Activated CD4-positive, CD25-positive, alpha-beta regulatory T cell treated with anti-CD3 and anti-CD28 coated beads, Interleukin-2, amount 50 U/mL, for 16 hours (primary cell): ENCODE data around the gene AK5.
"Not testable (repeated sequence)": the region's sequence is repeated elsewhere in the genome, so short reads cannot be mapped to it uniquely, and the experiment has no call there.

Experiments used
- DNase-seq: peaks from one replicate; pipeline ENCODE4 v3.0.0-alpha.2; 2020; ENCODE audit warnings: low read depth, low spot score

The AK5 gene

DNA sequence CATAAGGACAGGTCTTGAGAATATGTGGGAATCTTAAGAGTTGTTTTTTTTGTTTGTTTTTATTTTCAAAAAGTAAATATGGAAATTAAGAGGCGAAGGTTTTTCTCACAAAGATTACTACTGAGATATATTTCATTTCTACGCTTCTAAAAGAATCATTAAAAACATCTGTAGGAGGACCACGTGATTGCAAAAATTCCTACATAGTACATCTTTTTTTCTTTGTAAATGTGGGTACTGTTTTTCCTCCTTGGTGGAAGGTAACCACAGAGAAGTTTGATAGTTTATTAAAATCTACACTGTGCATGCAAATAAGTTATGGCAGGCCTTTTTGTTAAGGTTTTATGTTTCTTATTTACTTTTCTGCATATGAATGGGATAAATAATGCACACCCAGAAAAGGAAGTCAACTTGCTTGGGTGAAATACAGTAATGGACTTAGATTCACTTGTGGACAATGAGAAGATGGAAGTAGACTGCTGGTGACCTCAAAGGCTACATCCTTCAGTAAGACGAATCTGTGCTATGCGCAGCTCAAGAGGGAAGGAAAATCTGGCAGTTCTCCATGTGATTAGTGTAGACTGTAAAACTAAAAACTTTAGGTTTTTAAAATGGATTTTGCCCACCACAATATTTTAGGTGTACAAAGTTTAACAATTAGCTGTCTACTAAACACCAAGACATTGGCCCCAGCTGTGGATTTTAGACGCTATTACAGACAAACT is 2.0 kb downstream of the AK5 start:
- DNase-seq = no peak

DNA sequence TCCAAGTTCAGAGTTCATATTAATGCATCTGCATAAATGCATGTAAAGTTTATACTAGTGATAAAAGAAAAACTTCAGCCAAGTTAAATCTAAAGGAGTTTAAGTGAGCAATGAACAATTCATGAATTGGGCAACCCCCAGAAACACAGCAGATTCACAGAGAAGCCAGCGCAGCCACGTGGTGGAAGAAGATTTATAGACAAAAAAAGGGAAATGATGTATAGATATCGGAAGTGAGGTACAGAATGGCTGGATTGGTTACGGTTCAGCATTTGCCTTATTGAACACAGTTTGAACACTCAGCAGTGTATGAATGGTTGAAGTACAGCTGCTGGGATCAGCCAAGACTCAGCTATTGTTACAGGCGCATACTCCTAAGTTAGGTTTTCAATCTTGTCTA is 5.7 kb downstream of the AK5 start:
- no peak for DNase-seq

DNA sequence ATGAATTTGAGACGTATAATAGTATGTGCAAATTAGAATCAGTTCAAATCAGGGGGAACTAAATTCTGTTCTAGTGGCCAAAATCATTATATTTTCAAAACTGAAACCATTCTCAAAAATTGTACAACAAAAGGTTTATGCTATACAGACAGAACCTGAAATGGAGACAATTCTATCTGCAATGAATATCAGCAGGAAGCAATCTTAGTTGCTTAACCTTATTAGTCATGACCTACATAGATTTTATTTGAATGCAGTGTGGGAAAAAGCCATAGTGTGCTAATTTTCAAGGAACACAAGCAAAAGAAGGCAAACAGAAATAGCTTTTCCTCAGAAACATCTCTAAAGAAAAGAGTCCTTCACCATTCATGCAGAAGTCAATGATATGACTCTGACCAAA is 6.5 kb downstream of the AK5 start:
- no peak for DNase-seq

DNA sequence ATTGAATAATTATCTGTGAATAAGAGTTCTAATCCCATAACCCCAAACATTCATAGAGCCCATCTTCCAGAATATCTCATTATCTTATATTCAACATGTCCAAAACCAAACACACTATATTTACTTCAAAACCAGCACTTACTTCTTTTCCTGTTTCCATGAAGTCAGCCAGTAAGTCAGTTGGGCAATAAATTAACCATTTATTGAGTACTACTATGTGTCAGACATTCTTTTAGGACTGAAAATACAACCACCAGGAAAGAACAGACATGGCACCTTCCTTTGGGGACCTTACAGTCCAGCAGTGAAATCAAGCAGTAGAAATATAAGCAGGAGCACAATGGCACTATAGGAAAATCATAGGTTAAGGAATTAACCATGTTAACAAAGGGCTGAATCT is 8.8 kb downstream of the AK5 start:
- DNase-seq = no peak

DNA sequence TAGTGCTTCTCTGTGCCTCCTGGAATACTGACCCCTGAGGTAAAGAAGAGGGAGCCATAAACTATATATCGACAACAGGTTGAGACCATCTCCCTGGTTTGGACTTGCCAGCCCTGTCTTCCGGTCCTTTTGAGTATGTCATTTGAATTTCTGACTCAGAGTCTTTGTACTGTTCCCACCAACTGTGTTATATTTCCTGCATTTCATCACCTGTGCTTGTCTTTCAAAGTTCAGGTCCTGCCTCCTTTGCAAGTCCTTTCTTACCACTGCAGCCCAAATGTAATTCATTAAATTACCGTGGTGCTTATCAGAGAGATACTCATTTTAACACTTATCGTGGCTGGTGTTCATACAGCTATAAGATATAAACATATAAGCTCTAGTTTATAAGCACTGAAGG is 10.7 kb downstream of the AK5 start:
- DNase-seq = no peak

DNA sequence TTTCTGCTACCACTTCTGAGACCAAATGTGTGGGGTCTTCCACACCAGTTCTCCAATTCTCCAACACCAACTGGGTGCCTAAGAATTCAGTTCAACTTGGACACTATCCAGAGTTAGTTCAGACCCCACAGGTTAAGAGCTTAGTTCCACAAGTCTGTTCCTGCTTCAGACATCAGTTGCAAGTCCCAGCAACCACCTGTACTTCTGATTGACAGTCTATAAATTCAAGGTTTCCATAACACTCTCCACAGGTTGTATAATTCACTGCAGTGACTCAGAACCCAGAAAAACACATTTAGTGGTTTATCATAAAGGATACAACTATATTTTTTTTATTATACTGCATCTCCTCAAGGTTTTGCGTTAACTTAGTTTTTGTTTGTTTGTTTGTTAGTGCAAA is 18.7 kb downstream of the AK5 start:
- no peak for DNase-seq

DNA sequence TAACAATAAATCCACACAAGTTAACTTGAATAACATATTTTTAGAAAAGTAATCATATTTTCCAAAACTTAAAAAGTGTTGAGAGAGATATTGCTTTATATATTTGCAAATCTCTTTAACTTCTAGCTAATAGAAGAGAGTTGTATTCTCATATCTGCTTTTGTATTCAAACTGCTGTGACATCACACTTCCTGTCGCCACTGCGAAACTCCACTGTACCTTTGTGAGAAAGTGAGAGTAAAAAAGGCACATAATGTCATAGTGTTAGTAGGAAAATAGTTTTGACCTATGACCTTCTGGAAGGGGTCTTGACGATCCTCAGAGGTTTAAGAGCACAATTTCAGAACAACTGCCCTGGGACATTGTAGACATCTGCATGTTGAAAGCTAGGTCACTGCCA is 21.6 kb downstream of the AK5 start:
- no peak for DNase-seq

DNA sequence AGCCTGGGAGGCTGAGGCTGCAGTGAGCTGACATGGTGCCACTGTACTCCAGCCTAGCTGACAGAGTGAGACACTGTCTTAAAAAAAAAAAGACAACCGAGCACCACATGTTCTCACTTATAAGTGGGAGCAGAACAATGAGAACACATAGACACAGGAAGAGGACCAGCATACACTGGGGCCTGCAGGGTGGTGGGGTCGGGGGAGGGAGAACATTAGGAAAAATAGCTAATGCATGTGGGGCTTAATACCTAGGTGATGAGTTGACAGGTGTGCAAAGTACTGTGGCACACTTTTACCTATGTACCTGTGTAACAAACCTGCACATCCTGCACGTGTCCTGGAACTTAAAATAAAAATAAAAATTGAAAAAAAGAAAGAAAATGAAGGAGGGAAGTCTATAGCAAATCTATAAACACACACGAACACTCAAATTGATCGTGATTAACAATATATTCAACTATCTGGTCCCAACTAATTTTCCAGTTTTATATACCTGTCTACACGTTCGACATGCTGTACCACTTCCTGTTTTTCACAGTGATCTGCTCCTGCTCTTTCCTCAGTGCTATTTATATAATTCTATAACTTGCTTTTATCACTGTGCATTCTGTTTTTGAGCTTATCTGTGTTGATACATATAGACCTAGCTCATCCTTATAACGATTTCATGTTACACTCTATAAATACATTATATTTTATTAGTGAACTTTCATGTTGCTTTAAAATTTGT is 27.2 kb downstream of the AK5 start:
- DNase-seq = no peak

DNA sequence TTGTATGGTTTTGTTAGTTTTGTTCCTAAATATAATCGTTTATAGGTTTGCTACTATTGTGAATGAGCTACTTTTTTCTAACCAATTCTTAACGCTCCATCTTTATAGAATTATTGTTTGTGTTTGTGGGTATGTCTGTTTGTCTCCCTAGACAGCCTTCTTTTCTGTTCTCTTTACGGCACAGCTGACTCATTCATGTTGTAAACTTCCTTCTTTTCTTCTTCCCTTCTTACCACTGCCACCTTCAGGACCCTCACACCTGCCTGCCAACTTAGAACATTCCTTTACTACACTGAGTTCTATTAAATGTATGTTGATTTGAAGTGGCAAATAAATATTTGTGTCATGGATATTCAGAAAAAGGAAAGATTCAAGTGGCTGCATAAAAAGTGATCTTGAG is 29.1 kb downstream of the AK5 start:
- DNase-seq = no peak

DNA sequence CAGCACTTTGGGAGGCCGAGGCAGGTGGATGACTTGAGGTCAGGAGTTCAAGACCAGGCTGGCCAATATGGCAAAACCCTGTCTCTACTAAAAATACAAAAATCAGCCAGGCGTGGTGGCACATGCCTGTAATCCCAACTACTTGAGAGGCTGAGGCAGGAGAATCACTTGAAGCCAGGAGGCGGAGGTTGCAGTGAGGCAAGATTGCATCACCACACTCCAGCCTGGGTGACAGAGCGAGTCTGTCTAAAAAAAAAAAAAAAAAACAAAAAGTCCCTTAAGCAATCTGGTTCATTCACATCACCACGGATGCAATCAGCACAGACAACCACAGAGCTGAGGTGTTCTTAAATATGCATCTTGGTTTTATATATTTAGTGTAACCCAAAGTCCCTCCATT is 30.5 kb downstream of the AK5 start:
- DNase-seq = not testable (repeated sequence)

DNA sequence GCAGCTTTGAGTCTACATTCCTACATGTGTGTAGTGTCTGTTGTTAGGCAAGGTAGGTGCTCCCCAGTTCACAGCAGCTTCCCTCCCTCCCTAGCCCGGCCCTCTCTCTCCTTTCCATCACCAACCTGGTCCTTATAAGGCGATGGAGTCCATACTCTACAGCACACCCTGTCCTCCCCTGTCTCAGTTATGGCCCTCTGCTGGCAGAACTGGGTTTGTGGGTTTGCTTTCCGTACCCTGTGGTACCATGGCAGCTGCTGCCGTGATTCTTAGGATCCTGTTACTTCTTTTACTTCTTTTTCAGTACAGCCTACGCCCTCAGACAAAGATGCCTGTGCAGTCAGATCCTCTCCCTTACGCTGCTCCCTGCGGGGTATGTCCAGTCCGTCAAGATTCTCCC is 31.7 kb downstream of the AK5 start:
- no peak for DNase-seq

DNA sequence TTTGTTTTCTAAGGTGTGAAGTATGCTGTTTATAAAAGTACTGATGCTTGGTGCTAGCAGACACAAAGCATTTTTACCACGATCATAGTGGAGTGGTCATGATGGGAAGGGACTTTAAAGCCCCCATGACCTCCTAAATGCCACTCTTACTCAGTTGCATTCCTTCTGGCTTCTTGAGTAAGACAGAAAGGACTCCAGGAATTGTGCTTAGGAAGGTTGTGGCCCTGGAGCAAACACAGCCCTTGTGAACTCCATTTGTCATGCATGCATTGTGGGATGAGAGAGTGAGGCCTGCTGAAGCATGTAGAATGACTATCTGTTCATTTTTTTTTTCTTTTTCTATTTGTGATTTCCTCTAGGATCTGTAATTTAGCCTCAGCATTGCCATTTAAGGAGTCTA is 34.2 kb downstream of the AK5 start:
- DNase-seq = no peak

DNA sequence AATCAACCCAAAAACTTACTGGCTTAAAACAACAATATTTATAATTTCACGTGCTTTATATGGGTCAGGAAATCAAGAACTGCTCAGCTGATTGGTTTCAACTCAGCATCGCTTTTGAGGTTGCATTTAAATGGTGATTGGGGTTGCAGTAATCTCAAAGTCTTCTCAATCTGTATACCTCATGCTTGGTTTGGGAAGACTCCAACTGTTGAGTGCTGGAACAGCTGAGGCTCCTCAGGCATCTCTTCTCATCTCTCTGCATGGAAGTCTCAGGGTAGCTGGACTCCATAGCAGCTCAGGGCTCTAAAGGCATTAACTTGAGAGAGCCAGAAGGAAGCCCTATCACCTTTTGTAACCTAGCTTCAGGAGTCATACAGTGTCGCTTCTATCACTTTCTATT is 35.1 kb downstream of the AK5 start:
- DNase-seq = no peak

DNA sequence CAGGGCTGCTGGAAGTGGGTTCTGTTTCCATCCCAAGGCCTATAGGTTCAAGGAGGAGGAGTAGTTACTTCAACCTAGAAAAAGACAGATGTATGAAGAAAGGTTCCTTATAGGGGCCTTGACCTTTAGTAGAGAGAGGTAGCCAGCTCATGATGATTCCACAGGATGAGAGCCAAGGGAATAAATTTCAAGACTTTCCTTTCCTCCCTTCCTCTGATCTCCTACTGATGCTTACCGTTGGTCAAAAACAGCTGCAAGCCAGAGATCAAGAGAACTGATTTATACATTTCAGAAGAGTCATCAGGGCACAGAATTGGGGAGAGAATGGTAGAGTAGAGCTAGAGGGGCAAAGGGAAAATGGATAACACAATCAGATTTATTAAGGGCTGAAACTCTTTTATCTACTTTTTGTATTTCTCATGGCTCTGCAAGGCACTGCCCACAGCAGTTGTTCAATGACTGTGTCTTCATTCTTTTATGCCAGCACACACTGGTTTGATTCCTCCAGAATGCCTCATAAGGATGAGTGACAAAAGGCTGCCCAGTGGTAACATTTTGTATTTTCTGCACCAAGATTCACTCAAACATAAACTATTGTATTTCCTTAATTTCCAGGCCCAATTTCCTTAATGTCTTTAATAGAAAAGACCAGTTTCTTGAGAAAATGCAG is 37.4 kb downstream of the AK5 start:
- no peak for DNase-seq

DNA sequence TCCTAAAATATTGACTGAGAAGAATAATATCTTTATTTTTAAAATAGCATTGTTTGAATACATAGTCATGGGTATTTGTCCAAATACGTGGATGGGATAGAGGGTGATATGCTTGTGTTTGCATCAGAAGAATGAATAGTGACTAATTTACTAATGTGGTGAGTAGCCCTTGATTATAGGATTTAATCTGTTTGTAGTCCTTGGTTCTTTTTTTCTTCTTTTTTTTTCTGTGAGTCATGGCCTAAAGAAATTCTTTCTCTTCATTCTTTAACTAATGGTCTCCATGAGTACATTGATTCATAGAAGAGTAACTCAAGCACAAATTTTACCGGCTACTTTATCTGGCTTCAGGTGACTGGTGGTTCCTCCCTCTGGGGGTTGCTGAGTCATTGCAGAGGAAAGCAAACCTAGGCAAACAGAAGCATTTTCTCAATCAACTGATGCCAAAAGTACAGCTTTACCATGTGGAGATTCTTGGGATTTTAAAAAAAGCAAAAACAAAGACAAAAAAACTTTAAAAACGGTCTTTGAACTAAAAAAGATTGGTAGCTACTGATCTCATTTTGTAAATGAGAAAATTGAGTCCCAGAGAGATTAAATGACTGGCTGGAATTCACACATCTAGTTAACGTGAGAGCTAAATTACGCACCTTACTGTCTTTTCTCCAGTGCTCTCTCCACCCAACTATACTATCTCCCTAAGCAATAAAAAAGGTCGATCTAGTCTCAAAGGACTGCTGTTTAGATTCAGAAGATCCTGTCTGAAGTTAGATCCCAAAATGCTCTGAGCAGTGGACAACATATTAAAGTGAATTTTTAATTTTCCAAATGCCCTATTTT is 40.5 kb downstream of the AK5 start:
- no peak for DNase-seq

DNA sequence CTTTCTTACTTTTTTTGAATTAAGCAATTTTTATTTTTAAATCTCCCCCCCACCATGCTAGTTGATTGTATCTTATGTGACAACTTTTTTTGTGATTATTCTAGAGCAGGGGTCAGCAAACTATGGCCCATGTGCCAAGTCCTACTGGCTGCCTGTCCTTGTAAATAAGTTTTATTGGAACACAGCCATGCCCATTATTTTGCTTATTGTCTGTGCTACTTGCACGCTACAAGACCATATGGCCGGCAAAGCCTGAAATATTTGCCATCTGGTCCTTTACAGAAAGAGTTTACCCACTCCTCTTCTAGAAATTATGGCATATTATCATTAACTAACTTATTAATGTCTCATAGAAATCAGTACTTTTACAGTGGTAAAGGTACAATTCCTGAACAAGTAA is 51.7 kb downstream of the AK5 start:
- DNase-seq = no peak

DNA sequence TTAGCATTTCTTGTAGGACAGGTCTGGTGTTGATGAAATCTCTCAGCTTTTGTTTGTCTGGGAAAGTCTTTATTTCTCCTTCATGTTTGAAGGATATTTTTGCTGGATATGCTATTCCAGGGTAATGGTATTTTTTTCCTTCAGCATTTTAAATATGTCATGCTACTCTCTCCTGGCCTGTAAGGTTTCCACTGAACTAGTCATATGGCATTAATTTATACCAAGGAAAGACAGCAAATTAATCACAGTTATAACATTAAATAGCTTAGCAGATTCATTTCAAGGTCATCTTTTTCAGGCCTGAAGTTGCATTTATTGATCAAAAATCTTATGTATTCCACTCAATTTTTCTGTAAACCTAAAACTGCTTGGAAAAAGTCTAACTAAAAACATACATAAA is 54.9 kb downstream of the AK5 start:
- no peak for DNase-seq

DNA sequence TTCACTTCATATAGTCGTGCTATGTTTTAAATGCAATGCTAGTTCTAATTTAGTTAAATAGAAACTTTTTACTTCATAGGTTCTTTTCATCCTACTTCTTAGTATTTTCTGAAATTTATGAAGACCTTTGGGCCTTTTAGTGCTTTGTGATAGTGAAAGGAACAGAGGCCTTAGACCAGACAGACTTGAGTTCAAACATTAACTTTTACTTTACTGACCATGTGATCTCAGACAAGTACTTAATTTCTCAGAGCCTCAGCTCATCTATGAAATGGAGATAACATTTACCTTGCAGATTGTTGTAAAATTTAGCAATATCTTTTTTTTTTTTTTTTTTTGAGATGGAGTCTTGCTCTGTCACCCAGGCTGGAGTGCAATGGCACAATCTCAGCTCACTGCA is 57.5 kb downstream of the AK5 start:
- DNase-seq = no peak

DNA sequence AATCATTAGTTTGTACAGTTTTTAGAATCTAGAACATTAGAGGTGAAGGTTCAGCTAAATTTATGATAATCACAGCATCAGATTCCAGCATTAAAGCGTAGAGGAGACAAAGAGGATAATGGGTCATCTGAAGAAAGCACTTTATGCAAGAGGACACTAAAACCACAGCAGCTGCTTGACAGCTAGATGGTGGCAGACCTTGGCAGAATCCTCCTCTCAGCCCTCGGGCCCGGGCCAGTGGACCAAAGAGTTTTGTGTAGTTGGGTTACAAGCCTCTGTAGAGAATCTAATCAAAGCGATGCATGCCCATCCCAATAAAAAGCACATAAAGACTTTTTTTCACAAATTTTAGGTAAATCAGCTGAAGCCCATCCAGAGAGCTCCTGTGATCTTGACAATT is 59.4 kb downstream of the AK5 start:
- DNase-seq = no peak

DNA sequence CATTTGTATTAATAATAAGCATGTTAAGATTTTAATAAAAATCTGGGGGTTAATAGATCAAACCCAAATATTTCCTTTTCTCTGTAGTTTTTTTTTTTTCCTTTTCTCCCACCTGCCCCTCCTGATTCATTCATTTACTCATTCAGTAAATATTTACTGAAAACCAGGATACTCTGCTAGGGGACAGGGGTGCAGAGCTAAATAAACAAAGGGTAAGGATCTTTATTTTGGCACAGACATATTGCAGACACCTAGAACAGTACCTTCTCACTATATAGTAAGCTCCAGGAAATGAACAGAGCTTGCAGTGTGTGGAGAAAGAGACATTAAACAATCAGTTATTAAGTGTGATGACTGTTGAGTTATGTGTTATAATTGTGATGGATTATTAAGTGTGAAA is 60.9 kb downstream of the AK5 start:
- no peak for DNase-seq

DNA sequence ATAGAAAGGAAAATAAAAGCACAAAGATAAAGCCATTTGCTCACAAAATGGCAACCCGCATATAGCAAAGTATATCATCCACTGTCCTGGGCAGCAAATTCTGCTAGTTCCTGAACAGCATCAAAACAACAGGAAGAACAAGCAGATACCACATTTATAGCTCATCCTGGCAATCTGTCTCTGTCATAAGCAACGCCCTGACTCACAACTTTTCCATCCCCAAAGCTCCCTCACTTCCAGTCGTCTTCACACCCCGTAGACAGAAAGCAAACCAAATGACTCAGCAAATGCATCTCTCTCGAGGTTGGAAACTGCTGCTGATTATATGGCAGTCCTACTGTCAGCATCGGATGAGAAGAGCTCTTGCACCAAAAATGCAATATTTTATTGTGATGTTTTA is 65.8 kb downstream of the AK5 start:
- no peak for DNase-seq

DNA sequence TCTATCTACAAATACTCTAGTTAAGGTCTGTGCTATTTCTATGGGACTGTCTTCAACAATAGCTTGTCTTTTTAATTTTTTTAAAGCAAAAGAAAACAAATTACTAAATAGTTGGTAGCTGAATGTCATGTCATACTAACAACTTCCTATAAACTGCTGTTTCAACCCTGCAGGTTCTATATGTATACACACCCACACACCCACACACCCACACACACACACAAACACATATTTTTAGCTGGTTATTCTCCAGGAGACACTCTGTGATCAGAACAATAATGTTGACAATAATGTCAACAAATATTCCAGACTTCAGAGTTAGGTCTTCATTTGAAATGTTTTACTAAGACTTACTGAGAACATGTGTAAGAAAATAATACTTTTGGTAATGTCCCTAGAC is 66.7 kb downstream of the AK5 start:
- DNase-seq = no peak
